Occipital lobe (tissue), 2 donors: ENCODE data around the gene PIP5K1B. TPM values are rescaled to one million over a fixed set of nuclear protein-coding genes. Genes with fewer than 3 reads are reported as not detected.

Experiments
- DNase-seq: peaks from one replicate; lab custom pipeline; 2025; lab: John Stamatoyannopoulos, UW
- total RNA-seq: library from RNA; depleted of rRNA; stranded (reverse); fragments of >200 nt; gene quantifications from one replicate; pipeline ENCODE4 v1.2.3, GENCODE V29; 2014

The PIP5K1B gene
- total RNA-seq, 1 donor from 2014 or later = 2.7 TPM

DNA sequence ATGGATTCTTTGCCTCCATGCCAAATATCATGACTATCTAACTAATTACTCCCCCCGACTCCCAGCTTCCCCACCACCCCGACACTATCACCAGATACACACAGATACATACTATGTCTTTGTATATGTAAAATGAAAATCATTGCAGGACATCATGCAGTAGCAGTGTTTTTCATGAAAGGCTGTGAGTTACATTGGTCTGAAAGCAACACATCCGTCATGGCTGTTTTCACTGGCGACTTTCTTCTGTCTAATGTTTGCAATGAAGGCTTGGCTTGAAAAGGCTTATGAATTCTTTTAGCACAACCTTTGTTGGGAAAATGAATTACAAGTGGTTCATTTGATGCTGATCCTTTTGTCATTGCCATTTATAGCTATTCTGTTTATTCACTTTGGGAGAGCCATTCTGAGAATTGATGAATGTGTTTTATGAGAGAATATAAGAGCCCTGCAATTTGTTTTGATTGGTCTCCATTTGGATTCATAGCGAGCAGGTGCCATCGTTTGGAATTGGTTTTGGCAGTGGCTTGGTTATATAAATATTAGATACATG, 103.4 kb downstream of the PIP5K1B start:
- DNase-seq = no peak

- no peak for DNase-seq
Measured at GRCh38 chr9:68817079-68817875, 112.2 kb downstream of the PIP5K1B start.

DNA sequence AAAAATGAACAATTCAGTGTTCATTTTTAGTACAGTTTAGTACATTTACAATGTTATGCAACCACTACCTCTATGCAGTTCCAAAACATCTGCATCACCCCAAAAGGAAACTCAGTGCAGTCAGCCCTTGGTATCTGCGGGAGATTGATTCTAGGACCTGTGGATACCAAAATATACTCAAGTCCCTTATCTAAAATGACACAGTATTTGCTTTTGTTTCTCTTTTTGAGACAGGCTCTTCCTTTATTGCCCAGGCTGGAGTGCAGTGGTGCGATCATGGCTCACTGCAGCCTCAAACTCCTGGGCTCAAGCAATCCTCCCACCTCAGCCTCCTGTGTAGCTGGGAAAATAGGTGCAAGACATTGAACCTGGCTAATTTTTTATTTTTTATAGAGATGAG, 114.0 kb downstream of the PIP5K1B start:
- no peak for DNase-seq

DNA sequence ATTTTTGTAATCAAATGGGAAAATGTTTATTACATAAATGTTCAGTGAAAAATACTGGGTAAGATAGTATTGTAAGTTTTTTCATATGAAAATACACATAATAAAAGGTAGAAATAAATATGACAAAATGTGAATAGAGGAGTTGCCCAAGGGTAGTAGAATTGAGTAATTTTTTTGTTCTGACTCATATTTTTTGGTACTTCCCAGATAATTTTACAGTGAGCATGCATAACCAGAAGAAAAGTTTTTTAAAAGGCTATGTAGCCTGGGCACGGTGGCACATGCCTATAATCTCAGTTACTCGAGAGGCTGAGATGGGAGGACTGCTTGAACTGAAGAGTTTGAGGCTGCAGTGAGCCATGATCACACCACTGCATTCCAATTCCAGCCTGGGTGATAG, 116.9 kb downstream of the PIP5K1B start:
- no peak for DNase-seq

GRCh38 chr9:68822596-68823165, 117.6 kb downstream of the PIP5K1B start:
- DNase-seq = no peak

GRCh38 chr9:68825762-68826472, 120.9 kb downstream of the PIP5K1B start:
- DNase-seq = no peak

GRCh38 chr9:68827837-68828744, 123.1 kb downstream of the PIP5K1B start:
- DNase-seq = no peak

GRCh38 chr9:68832101-68832500, 127.1 kb downstream of the PIP5K1B start:
- no peak for DNase-seq

GRCh38 chr9:68832861-68833518, 128.0 kb downstream of the PIP5K1B start:
- no peak for DNase-seq

DNA sequence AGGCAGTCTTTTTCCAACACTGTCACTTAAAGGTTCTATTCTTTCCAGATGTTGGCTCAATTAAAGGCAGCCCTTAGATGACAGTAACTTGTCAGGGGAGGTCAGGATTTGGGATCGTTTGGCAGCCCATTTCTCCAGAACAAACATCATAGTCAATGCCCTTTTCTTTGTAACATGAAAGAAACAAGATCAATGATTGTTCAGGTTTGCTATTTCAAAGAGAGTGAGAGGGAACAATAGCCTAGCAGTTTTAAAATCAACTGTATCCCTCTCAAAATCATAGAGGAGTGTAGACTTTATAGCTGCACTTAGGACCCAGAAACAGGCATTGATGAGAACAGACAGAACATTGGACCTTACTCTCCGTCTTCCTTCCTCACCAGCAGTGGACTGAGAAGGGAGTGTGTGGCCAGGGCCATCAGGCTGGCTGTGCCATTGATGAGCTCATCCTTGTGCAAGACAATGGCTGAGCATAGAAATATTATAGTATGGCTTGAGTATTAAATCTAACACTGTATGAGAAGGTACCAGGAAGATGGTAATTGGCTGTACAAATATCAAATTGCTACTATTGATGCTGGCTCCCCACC, 130.0 kb downstream of the PIP5K1B start:
- no peak for DNase-seq

DNA sequence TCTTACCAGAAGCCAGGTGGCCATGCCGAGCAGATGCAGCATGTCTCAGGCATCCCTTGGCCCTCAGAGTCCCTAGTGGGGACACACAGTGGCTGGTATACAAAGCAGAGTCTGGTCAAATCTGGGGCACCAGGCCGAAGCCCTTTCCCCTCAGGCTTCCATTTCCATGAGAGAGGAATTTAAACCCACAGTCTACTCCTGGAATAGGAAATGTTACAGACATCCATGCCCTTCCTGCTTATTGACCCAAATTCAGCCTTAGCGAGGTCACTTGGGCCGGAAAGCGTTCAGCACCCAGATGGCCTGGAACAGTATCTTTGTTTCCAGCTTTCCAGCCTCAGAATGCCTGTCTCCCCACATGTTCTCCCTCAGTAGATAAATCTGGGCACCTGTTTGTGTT, 131.7 kb downstream of the PIP5K1B start:
- no peak for DNase-seq

DNA sequence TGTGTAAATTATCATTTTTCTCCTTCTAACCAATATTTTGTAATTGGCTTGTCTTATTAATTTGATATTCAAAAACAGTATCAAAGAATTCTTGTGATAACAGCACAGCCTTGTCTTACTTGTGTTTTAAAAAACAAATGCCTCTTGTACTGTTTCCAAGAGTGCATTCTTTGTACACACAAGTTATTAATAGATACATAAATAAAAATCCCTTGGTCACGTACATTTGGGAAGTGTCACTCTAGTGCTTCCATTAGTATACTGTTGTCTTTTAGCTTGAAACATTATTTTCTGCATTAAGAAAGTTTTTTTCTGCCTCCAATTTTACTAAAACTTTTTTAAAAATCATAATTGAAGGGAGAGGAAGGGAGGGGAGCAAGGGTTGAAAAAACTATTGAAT, 133.2 kb downstream of the PIP5K1B start:
- no peak for DNase-seq

GRCh38 chr9:68841276-68842052, 136.4 kb downstream of the PIP5K1B start:
- DNase-seq = no peak

- no peak for DNase-seq
Measured at GRCh38 chr9:68842568-68842967, 137.5 kb downstream of the PIP5K1B start.

- DNase-seq = no peak
Measured at GRCh38 chr9:68843239-68843638, 138.2 kb downstream of the PIP5K1B start.

DNA sequence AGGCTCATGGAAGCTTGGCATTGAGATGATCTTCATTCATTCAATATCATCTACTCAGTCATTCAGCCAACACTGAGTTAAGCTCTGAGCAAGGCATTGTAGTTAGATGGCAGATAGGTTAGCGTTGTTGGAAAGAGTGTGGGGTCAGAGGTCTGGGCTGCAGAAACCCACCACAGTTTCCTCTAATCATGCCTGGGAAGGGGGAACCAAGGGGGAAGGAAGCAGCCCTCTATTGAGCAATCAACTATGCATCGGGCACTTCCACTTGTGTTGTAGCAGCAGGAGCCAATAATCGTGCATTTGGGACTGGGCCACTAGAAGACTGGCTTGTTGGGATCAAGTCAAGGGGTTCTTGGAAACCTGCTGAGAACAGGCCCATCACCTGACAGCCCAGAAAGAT, 139.1 kb downstream of the PIP5K1B start:
- DNase-seq = no peak

DNA sequence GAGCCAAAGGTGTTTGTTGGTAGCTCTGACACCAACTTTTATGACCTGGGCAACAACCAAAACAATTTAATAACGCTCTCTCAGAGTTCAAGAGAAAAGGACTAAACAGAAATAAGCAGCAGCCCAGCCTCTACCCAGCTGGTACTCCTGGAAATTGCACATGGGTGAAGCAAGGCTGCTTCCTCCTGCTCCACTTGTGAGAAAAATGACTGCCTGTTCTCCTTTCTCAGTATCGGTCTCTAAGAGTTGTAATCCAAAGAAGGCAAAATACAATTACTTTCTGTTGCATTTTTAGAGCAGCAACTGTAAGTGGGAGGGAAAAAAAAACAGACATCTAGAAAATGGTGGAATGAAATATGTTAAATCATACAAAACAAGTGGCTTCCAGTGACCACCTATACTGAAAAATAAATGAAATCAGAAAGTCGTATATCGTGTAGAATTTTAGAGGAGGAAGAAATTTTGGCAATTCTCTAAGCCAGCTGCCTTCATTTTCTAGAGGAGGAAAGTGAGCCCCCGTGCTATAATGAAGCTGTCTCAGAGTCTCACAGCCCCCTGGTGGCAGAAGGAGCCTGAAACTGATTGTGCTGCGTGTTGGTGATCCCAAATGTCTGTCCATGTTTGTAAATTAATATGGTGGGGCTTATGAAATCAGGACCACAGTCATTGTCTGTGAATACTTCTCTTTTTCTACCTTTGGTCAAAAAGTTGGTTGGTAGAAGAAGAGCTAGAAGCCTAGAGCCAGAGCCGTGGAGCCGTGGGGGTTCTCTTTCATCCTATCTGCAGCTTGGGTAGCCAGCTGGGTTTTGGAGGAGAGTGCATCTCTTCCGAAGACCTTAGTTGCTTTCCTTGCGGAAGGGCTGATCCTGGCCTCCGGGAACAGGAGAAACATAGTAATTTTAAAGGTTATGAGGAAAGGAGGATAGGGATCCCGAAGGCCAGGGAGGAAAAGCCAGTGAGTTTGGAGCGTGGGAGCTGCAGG, 139.9 kb downstream of the PIP5K1B start:
- DNase-seq = no peak

- no peak for DNase-seq
Measured at GRCh38 chr9:68847765-68848164, 142.7 kb downstream of the PIP5K1B start.
